GM12892 (cell line): ENCODE measurements around the gene APBB1IP.

Source experiments
- DNase-seq: peaks from one replicate; pipeline ENCODE4 v3.0.0; 2011; ENCODE audit not compliant: insufficient read length
- FAIRE-seq: peaks from 2 replicates; lab custom pipeline; 2011; peaks lifted over from hg19 to GRCh38; lab: Jason Lieb, UNC
- POLR2A ChIP-seq: IDR thresholded peaks from 2 replicates; pipeline ENCODE4 v1.6.1; 2011; ENCODE audit warnings: low read depth, low read length, control low read depth
- POLR2AphosphoS5 ChIP-seq: IDR thresholded peaks from 2 replicates; pipeline ENCODE4 v1.6.1; 2011; ENCODE audit warnings: low read depth, low read length, control low read depth
- TAF1 ChIP-seq: IDR thresholded peaks from 2 replicates; pipeline ENCODE4 v1.6.1; 2011; ENCODE audit warnings: low read depth, mild to moderate bottlenecking, control low read depth, low read length, borderline replicate concordance

APBB1IP gene

GRCh38 chr10:26520575-26520974, 82.4 kb downstream of the APBB1IP start:
- TF ChIP-seq POLR2AphosphoS5: no peak
- TF ChIP-seq POLR2A: no peak
- TF ChIP-seq TAF1: no peak
- FAIRE-seq: no peak
- no peak for DNase-seq

GRCh38 chr10:26524161-26524896, 86.2 kb downstream of the APBB1IP start:
- FAIRE-seq (no peak), DNase-seq (no peak)
- TF ChIP-seq TAF1 (no peak), POLR2AphosphoS5 (no peak), POLR2A (no peak)

- TF ChIP-seq POLR2AphosphoS5: no peak
- no peak for TF ChIP-seq POLR2A
- no peak for TF ChIP-seq TAF1
- FAIRE-seq: no peak
Measured at GRCh38 chr10:26525586-26525985, 87.4 kb downstream of the APBB1IP start.

GRCh38 chr10:26527018-26527417, 88.9 kb downstream of the APBB1IP start:
- TF ChIP-seq TAF1 (no peak), POLR2A (no peak), POLR2AphosphoS5 (no peak)
- DNase-seq (no peak), FAIRE-seq (no peak)

More at GRCh38 chr10:26525586-26525985, 87.4 kb downstream of the APBB1IP start:
- no peak for DNase-seq

GRCh38 chr10:26528048-26528447, 89.9 kb downstream of the APBB1IP start:
- FAIRE-seq (peak; percentile 54), DNase-seq (no peak)
- TF ChIP-seq POLR2AphosphoS5: no peak
- TF ChIP-seq POLR2A: no peak
- TF ChIP-seq TAF1: no peak

GRCh38 chr10:26528715-26529393, 90.7 kb downstream of the APBB1IP start:
- no peak for TF ChIP-seq TAF1
- no peak for TF ChIP-seq POLR2AphosphoS5
- DNase-seq (no peak), FAIRE-seq (no peak)

GRCh38 chr10:26534384-26534783, 96.2 kb downstream of the APBB1IP start:
- no peak for FAIRE-seq
- TF ChIP-seq TAF1 (no peak), POLR2AphosphoS5 (no peak), POLR2A (no peak)
- DNase-seq: no peak

- DNase-seq (no peak), FAIRE-seq (peak; percentile 40)
- TF ChIP-seq TAF1: no peak
- no peak for TF ChIP-seq POLR2AphosphoS5
- TF ChIP-seq POLR2A: no peak
Measured at GRCh38 chr10:26540601-26541000, 102.5 kb downstream of the APBB1IP start.

GRCh38 chr10:26543567-26544306, 105.6 kb downstream of the APBB1IP start:
- DNase-seq (peak; percentile 28), FAIRE-seq (peak; percentile 90)
- TF ChIP-seq TAF1: no peak
- TF ChIP-seq POLR2AphosphoS5: no peak
- no peak for TF ChIP-seq POLR2A

- no peak for TF ChIP-seq TAF1
- no peak for TF ChIP-seq POLR2AphosphoS5
- no peak for TF ChIP-seq POLR2A
- DNase-seq (no peak), FAIRE-seq (peak; percentile 14)
Measured at GRCh38 chr10:26544932-26545331, 106.8 kb downstream of the APBB1IP start.

- FAIRE-seq: peak; percentile 78
- TF ChIP-seq POLR2A: no peak
- no peak for TF ChIP-seq TAF1
- no peak for TF ChIP-seq POLR2AphosphoS5
- DNase-seq: no peak
Measured at GRCh38 chr10:26550774-26551526, 112.8 kb downstream of the APBB1IP start.
